Dermis blood vessel endothelial cell (primary cell): ENCODE data around the gene AHDC1. TPM values are rescaled to one million over a fixed set of nuclear protein-coding genes. Genes with fewer than 3 reads are reported as not detected.
A peak's percentile ranks its signal among the peaks of the same experiment; 100 is the strongest.

Experiments used
- DNase-seq: peaks from one replicate; pipeline ENCODE4 v3.0.0; 2010
- total RNA-seq: library from RNA; depleted of rRNA; stranded (reverse); fragments of >200 nt; gene quantifications from 2 replicates; pipeline ENCODE4 v1.2.3, GENCODE V29; 2014

Gene AHDC1
- total RNA-seq, 1 donor from 2014 or later = 7.1 TPM

DNA sequence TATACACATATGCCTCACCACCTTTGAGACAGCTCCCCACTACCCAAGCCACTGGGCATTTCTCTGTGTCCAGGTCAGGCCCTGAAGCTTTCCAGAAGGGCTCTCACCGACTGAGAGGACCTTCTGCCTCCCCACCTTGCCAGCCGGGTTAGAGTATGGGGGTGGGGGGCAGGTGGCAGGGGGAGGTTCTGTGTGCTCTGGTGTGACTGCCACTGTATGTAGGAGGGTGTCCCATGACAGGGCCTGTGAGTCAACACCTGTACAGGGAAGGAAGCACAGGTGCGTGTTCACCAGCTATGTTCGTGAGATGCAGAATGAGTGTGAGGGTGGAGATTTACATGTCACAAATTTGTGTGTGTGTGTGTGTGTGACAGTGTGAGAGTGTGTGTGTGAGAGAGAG is 7.0 kb downstream of the AHDC1 start:
- DNase-seq = no peak

DNA sequence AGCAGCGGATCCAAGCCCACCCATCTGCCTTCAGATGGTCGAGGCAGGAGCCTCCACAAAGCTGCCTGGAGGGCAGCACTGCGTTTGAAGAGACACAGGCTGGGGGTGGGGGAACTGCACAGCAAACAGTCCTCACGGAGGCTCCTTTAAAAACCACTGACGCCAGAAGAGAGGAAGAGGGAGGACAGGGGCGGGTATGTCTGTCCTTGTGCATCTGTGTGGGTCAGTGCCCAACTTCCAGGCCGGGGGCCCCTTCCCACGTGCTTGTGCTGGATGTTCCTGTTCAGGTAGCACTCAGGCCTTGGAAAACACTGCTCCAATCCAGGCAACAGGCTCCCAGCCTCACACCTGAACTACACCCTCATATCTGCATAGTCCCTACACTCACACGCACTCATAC is 7.7 kb downstream of the AHDC1 start:
- DNase-seq = no peak

DNA sequence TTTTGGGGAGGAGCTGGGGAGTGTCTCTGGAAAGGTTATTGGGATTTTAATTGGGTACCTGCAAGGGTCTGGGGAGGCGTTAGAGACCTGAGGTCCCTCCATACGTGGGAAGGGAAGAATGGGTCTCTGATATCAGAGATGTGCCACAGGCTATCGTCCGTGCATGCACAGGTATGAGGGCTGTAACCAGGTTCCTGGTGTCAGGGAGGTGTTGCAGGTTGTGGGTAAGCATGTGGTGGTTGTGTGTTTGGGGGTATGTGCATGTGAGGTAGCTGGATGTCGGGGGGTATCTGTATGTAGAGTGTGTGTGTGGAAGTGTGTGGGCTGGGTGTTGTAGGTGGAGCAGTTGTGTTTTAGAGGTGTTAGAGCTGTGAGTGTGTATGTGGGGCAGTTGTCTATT is 8.3 kb downstream of the AHDC1 start:
- DNase-seq = no peak

DNA sequence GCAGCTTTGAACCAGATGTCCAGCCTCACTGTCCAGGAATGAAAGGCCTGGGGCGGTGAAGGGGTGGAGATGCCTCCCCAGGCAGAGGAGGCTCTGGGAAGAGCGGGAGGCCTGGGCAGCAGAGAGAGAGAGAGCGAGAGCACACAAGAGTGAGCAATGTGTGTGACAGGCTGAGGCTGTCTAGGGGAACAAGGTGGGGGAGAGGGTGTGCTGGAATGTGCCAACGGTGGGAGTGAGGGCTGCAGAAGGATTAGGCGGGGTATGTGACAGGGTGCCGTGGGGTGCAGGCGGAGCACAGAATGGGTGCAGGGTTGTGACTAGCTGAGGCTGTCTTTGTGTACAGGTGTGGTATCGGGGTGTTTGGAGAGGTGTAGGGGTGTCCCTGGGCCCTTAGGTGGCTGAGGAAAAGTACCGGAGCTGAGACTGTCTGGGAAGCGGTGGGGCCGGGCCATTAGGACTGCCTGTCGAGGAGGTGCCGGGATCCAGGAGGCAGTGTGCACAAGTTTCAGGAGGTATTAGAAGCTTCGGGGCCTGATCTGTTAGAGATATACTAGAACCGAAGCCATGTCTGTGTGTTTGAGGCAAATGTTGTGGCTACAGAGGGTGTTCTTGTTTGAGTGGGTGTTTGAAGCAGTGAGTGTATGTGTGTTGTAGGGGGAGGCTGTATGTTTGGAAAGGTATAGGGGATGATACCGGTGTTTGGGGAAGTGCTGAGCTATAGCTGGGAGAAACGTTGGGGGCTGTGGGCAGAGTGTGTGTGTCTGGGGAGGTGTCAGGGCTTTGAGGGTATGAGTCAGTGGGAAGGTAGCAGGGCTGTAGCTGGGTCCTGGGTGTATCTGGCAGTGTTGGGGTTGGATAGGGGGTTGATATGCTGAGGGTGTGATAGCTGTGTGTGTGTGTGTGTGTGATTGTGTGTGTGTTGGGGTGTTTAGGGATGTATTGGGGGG is 9.1 kb downstream of the AHDC1 start:
- DNase-seq = no peak

DNA sequence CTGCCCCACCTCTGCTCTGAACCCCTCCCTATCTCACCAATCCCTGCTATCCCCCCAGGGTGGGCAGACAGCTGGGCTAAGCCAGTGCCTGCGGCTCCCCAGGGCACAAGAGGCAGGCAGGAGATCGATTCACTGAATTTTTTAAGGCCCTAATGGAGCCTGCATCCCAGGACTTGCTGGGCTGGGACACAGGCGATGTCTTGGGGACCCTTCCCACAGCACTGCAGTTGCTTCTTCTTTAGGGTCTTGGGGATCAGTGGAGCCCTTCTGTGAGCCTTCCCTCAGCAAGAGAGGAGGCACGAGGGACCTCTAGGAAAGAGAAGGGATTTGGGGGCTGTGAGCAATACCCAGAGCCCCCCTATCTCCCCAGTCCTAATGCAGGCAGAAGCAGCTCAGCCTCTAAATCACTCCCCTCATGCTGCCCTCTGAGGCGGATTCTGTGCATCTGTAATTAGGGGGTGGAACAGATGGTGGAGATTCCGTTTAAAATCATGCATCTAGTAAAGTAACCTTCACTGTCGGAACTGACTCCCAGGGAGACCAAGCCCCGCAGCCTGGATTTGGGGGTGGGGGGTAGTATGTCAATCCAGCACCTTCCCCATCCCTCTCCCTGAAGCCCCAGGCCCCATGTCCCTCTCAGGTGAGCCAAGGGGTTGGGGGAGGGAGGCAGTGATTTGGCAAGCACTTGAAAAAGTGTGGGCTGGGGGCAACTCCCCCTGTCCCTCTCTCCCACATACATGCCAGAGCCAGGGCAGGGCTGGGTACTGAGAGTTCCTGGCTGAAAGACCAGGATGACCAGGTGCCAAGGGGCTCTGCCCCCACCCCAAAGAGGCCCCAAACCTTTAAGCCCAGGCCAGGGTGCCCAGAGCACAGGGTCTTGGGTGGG is 10.0 kb downstream of the AHDC1 start:
- DNase-seq = no peak

DNA sequence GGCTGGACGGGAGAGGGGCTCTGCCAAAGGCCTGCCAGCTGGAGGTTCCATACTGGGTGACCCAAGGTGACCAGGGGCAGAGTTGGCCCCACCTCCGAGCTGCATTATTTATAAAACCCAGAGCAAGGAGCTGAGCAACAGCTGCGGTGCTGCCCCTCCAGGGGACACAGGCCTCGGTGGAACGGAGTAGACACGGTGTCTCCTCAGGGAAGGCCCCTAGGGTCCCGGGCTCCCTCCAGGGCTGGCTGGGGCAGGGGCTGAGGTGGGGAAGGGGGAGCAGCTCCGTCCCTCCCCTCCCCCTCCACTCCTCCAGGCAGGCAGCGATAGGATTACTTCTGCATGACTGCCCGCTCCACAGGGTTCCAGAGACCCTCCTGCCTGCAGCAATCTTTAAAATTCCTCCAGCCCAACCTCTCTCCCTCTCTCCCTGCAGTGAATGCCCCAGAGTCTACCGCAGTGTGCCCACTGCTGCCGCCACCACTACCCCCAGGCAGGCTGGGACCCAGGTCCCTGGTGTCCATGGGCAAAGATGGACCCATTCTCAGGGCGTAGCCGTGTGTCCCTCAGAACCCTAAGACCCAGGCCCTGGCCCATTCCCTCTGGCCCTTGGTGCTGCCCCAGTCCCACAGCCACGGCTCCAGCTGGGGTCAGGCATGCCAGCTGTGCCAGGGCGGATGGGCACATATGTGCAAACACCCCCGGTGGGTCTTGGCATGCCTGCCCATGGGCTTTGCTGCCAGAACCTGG is 10.8 kb downstream of the AHDC1 start:
- no peak for DNase-seq

DNA sequence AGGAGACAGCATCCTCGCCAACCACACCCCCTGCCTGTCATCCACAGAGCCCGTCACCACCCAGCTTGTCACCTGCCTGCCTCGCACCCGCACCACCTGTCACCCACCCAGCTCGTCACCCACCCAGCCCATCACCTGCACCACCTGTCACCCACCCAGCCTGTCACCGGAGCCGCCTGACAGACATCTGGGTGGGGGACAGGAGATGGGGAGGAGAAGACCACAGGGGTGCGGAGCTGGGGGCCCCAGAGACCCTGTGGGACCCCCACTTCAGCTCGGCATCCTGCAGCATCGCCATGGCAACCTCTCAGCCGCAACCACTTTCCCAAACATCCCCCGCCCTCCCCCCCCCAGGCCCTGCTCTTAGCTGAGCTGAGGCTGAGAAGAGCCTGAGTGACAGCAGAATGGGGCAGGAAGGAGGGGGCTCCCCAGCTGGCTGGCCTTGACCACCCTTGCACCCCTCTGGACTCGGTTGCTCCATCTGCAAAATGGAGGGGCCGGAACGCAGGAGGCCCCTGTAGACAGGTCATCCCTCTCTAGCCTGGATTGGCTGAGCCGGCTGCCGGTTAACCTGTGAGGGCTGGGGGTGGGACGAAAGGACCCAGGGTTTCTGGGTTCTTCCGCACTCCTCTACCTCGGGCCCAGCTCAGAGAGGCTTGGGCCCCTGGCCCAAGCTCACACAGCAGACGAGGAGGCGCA is 11.6 kb downstream of the AHDC1 start:
- DNase-seq = no peak

DNA sequence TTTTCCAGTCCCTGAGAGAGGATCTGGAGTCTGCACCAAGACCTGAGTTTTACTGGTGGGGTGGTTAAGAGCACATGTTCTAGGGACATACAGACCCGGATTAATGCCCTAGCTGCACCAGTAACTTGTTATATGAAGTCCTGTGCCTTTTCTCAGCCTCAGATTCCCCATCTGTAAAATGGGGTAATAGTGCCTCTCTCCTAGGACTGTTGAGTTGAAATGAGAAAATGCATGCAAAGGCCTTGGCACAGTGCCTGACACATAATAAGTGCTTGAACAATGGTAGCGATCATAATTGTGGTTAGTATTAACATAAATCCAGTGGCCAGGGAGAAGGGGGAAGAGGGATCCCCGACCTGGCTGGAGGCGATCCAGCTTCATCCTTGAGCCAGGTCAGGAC is 12.3 kb downstream of the AHDC1 start:
- DNase-seq = peak; percentile 59

DNA sequence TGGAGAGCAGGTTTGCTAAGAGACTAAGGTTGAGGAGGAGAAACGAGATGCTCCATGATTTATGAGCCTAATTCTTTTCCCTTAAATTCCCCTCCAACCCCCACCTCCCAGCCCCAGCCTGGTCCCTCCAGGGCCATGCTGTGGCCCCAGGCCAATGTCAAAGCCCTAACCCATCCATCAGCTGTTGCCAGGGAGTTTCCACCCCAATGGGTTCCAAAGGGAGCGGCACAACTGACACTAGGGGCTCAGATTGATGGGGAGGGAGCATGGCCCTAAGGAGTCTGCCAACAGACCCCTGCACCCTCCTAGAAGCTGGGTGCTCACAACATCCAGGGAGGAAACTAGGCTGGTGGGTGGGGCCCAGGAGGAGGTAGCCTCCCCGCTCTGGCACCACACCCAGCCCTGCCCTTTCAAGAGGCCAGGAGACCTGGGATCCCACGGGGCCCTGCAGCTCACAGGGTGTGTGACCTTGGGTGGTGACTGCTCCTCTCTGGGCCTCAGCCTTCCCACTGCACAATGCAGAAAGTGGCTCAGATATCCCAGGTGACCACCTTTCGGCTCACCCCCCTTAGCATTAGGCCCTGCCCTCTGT is 12.9 kb downstream of the AHDC1 start:
- no peak for DNase-seq

DNA sequence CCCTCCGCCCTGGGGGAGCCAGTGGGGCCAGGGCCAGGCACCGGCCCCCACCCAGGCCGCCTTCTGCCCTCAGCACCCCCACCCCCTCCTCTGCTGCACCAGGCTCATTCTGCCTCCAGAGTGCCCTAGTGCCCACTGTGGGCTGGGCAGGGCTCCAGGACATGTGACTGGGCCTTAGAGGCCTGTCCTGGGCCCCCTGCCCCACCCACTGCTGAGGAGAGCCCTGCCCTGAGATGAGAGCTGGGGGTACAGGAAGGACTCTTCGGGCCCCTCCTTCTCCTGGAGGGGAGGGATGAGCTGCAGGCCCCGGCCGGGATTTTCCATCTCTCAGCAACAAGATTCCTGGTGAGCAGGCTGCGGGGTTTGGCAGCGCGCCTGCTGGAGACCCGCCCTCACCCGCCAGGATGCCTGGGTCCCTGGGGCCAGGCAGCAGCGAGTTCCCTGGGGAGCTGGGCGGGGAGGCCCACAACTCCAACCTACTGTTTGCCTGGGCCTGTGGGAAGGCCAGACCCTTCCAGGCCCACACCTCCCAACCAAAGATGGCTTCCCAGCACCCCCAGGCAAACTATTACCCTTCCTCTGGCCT is 14.0 kb downstream of the AHDC1 start:
- DNase-seq = no peak

DNA sequence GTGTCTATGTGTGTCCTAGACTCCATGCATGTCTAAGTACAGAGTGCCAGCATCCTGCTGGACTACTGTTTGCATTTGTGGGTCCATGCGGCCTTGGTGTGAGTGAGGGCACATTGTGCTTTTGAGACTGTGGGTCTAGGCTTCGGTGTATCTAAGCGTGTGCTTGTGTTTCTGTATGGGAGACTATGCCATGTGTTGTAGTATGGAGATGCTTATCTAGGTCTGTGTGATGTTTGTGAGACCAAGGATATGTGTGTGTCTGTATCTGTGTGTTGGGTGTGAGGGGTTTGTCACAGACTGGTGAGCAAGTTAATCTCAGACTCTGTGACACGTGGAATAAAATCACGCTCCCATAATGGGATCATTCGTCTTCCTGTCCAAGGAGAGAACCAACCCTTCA is 14.5 kb downstream of the AHDC1 start:
- DNase-seq = no peak

DNA sequence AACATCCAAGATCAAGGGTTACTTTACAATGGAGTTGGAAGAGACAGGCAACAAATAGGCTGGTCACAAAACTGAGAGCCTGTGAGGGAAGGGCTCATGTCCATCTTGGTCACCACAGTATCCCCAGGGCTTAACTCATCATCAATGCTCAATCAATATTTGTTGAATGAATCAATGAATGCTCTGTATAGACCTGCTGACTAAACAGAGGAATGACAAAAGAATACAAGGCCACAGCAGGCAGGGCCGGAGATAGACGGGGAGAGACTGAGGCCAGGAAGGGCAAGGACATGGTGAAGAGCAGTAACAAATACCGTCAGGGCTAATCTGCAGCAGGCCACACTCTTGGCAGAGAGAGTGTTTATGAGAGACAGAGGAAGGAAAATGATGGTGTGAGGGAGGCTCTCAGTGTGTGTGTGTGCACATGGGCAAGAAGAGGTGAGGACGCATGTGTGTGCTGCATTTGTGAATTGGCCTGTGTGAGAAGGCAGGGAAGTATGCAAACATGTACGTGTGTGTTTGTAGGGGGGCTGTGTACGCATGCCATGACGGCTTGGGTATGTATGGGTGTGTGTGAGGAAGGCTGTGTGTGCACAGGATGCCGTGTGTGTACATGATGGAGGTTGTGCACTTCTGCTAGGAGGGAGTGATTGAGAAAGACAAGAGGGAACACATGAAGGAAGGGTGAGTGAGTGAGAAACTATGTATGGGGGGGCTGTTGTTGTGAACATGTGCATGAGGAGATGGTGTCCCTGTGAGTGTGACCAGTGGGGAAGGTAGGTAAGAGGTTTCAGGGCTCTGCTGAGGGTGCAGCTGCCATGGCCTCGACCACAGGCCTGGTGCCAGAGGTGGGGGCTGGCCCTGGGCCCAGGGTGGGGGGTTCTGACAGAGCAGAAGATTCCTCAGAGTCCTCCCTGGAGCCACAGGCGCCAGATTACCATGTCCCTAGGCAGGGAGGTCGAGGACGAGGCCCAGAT is 15.4 kb downstream of the AHDC1 start:
- no peak for DNase-seq

DNA sequence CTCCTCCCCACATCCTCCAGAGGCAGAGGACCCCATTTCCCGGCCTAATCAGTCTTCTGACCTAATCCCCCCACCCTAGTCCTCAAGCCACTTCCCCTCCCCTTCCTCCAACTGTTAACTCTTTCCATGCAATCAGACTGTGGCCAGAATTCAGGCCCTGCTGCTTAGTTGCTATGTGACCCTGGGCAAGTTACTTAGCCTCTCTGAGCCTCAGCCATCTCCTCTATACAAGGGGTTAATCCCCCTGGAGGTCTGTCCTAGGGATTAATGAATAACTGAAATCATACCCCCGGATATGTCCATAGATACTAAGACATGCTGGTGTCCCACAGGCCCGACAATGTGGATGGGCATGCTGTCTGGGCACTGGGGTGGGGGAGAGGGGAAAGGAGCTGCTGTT is 18.3 kb downstream of the AHDC1 start:
- no peak for DNase-seq

DNA sequence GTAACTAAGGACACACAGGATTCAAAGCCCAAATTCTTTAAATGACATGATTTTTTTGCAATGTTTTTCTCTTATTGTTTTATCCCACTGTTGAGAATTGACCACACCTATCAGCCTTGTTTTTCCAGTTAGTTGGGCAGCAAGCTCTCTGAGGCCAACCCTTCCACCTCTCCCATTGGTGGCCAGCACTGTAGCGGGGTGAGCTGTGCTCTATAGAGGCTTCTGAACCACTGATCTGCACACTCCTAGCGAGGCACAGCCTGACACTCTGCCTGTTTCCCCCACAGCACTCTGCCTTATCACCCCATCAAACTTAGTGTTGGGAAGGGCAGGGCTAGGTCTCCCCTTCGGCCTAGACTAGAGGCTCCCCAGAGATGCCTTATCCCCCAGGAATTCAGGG is 19.5 kb downstream of the AHDC1 start:
- DNase-seq = no peak

DNA sequence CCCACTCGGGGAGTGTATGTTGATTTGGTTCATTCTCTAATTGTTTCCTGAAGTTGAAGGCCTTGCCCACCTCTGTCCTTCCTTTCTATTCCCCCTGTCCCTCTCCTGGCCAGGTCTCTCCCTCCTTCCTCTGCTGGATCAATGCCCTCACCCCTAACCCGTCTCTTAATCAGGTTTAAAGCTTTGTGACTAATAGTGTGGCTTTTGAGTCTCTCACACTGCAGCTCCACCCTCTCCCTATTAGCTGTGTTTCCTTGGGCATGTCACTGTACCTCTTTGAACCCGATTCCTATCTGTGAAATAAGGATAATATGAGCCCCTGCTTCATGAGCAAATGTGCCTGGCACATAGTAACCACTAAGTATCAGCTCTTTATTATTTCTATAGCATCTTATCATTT is 20.5 kb downstream of the AHDC1 start:
- DNase-seq = no peak

DNA sequence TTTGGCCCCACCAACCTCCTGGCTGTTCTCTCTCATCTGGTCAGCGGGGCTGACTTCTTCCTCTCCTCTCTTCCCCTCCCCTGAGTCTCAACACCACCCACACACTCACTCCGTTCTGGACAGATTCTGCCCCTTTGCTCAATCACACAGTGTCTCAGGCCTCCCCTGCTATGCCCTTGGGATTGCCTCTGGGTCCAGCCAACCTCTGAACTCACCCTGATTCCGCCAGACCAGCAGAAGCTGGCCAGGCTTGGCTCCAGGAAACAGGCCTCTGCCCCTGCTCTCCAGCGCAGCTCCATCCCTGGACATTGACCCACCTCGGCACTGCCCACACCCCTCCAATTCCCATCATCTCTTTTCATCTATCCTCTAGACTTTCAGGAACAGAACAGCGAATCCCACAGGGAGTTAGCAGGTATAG is 22.1 kb downstream of the AHDC1 start:
- DNase-seq = no peak

DNA sequence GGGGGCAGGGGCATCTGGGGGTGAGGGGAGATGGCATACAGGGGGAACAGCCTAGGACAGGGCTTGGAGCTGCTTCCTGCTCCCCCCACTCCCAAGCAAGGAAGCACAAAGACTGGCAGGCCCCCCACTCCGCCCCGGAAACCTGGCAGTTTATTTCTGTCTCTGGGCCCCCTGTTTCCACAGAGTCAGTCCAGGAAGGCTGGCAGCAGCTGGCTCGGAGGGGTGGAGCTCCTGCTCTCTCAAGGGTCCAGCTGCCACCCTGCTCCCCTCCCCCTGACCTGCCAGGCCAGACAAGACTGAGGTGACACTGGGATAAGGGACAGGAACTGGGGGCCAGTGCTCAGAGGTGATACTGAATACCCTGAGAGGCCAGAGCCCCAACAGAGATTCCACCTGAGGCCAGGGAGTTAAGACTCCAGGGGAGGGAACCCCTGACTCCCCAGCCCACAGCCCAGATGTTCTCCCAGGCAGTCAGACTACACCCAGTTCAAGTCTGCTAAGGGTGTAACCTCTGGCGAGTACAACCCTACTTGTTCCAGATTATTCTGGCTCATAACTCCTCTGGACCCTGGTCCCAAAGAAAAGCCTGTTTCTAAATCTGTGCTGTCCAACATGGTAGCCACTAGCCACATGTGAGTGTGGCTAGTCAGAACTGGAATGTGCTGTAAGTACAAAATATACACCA is 26.3 kb downstream of the AHDC1 start:
- DNase-seq = peak; percentile 28

DNA sequence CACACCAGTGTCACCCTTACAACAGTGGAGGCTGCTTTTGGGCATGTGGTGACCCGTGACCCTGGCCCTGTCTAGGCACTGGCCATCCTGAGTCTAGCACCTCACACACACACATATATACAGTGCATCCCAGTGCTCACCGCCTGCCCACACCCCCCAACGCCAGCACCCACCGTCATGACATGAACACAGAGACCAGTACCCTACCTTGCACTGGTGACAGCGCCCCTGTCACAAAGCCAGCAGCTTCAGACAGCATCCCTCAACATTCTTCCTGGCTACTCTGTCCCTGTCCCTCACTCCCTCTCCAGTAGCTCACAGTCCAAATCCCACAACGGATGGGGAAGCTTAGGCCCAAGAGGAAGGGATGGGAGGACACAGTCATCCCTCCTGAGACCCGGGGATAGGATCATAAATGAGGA is 27.1 kb downstream of the AHDC1 start:
- DNase-seq = no peak

DNA sequence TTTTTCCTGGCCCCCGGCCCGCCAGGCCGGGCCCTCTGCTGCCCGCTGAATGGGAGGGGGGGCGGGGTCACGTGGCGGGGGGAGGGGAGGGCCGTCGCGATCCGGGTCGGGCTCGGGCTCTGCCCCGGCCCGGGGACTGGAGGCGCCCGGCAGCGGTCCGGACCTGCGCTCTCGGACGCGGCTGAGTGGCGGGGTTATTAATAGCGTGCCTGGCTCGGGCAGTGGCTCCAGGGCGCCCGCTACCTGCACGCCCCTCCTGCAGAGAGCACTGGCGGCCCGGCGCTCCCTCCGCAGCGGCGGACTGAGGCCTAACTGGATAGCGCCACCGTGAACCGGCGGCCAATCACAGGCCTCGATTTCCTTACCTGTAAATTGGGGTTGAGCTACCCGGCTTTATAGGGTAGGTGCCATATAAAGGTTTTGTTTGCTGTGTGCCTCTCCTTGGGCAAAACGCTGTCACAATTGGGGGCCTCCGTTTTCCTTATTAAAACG is 28.1 kb downstream of the AHDC1 start:
- DNase-seq = peak; percentile 69
